ENCODE data around the gene IRF9.
"Not testable (repeated sequence)": the region's sequence is repeated elsewhere in the genome, so short reads cannot be mapped to it uniquely, and the experiment has no call there.

The IRF9 gene

DNA sequence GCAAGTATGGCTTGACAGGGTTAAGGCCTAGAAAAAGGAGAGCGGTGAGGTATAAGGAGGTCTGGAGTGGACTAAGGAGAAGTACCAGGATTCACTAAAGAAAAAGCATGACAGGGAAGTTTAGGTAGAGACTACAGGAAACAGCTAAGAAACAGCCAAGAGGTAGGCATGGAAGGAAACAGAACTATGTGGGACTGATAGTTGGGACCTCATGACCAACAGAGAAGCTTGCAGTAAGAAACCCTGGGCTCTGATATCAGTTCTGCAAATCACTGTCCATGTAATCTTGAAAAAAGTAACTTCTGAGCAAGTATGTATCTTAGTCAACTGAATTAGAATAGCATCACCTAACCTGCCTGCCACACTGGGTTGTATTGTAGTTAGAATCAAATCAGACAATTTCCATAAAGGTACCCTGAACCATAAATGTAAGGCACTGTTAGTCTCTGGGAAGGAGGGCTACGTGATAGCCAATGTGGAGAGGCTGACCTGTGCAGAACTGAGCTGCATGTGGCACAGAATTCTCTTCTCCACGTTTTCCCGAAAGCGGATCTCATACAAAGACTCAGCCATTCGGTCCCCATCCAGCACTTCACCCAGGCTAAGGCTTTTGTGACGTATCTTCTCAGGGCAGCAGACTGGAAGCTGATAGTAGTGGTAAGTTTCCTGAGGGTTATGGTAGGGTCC is 33.3 kb downstream of the IRF9 start:
- H3K9me3 Mint-ChIP-seq = no peaks in the 10 kb centered on the region
- peak overlapping the region; percentile 98 for H3K4me3 Mint-ChIP-seq
- peaks cover 50% of the 10 kb centered on the region for H3K4me1 Mint-ChIP-seq (ENCODE audit: low read depth)
- H3K27me3 Mint-ChIP-seq (ENCODE audit: low read depth) = no peaks in the 10 kb centered on the region
- peaks cover 49% of the 10 kb centered on the region for H3K36me3 Mint-ChIP-seq (ENCODE audit: low read depth)
- peak overlapping the region; percentile 98 for H3K27ac Mint-ChIP-seq
- no peak for DNase-seq (ENCODE audit: low spot score)

DNA sequence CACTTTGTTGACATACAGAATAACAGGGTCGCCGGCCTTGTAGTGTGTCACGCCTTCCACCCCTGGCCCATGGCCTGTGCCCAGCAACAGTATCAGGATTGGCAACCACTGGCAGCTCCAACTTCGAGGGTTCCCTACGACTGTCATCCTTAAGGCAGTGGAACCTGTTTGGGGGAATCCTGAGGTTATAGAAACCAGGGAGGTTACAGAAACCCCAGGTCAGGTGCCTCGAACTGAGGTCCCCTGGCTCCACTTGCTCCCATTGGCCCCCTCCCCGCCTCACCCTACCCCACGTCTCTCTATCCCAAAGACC is 33.8 kb downstream of the IRF9 start:
- Mint-ChIP-seq H3K27ac (peak overlapping the region; percentile 98), H3K36me3 (ENCODE audit: low read depth) (peaks cover 51% of the 10 kb centered on the region), H3K27me3 (ENCODE audit: low read depth) (no peaks in the 10 kb centered on the region), H3K9me3 (no peaks in the 10 kb centered on the region), H3K4me3 (peak overlapping the region; percentile 98), H3K4me1 (ENCODE audit: low read depth) (peaks cover 48% of the 10 kb centered on the region)
- DNase-seq (ENCODE audit: low spot score) = no peak

- H3K9me3 Mint-ChIP-seq = no peaks in the 10 kb centered on the region
- H3K36me3 Mint-ChIP-seq (ENCODE audit: low read depth) = peaks cover 49% of the 10 kb centered on the region
- peaks cover 45% of the 10 kb centered on the region for H3K4me1 Mint-ChIP-seq (ENCODE audit: low read depth)
- H3K27ac Mint-ChIP-seq = peak within 1 kb of the TSS; percentile 98
- peak within 1 kb of the TSS; percentile 98 for H3K4me3 Mint-ChIP-seq
- no peaks in the 10 kb centered on the region for H3K27me3 Mint-ChIP-seq (ENCODE audit: low read depth)
- DNase-seq (ENCODE audit: low spot score) = peak; percentile 84
Measured at GRCh38 chr14:24195186-24196070, 34.4 kb downstream of the IRF9 start, which contains the start of gene TM9SF1. Gene TM9SF1 (minus strand): TSS chr14:24195441. CDS start chr14:24195019, 422 bp downstream.

DNA sequence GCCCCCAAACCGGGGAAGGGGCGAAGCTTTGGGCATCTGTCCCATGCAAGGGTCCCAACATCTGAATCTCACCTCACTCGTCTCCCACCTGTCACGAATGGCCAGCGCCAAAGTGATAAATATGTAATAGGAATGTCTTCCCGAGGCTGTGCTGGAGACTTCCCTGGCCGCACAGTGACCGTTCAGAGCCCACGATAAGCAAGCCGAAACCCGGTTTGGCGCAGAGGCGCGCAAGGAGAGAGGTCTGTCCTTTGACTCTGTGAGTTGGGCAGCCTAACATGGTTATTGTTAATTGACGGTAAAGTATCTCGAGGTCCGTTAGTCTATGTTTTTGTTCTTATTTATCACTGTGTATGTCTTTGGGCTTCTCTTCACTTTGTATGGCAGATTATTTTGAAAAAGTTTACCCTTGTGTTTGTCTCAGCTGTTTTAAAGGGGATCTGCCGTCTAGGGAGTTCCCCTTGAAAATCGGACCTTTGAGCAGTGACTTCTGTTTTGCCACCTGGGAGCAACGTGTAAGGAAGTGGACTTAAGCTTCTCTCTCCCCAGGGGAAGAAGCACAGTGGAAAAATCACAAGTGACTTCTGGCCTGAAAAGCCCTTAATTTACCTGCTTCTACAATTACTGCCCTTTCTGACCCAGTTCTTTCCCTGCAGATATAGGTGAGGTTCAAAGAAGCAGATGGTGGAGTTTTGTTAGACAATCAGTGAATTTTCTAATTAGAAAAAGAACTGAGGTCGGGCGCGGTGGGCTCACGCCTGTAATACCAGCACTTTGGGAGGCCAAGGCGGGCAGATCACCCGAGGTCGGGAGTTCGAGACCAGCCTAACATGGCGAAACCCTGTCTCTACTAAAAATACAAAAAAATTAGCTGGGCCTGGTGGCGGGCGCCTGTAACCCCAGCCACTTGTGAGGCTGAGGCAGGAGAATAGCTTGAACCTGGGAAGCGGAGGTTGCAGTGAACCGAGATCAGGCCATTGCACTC is 35.3 kb downstream of the IRF9 start:
- peaks cover 2% of the 10 kb centered on the region for H3K9me3 Mint-ChIP-seq
- DNase-seq (ENCODE audit: low spot score) = no peak
- H3K27me3 Mint-ChIP-seq (ENCODE audit: low read depth) = no peaks in the 10 kb centered on the region
- H3K4me3 Mint-ChIP-seq = peak overlapping the region; percentile 98
- H3K4me1 Mint-ChIP-seq (ENCODE audit: low read depth) = peaks cover 42% of the 10 kb centered on the region
- peaks cover 50% of the 10 kb centered on the region for H3K36me3 Mint-ChIP-seq (ENCODE audit: low read depth)
- H3K27ac Mint-ChIP-seq = peak overlapping the region; percentile 98

- DNase-seq (ENCODE audit: low spot score) = no peak
- Mint-ChIP-seq H3K4me1 (ENCODE audit: low read depth) (peaks cover 41% of the 10 kb centered on the region), H3K27me3 (ENCODE audit: low read depth) (no peaks in the 10 kb centered on the region), H3K27ac (peak overlapping the region; percentile 62), H3K4me3 (peak overlapping the region; percentile 98), H3K36me3 (ENCODE audit: low read depth) (peaks cover 51% of the 10 kb centered on the region), H3K9me3 (peaks cover 6% of the 10 kb centered on the region)
Measured at GRCh38 chr14:24197056-24197450, 36.0 kb downstream of the IRF9 start.

GRCh38 chr14:24198814-24199524 is 37.9 kb downstream of the IRF9 start:
- Mint-ChIP-seq H3K27me3 (ENCODE audit: low read depth) (no peaks in the 10 kb centered on the region), H3K4me3 (peak overlapping the region; percentile 33), H3K4me1 (ENCODE audit: low read depth) (peaks cover 29% of the 10 kb centered on the region), H3K27ac (peak overlapping the region; percentile 68), H3K36me3 (ENCODE audit: low read depth) (peaks cover 51% of the 10 kb centered on the region), H3K9me3 (peaks cover 12% of the 10 kb centered on the region)
- no peak for DNase-seq (ENCODE audit: low spot score)

GRCh38 chr14:24202538-24202937 is 41.5 kb downstream of the IRF9 start:
- not testable (repeated sequence) for H3K4me3 Mint-ChIP-seq; H3K27ac Mint-ChIP-seq; H3K27me3 Mint-ChIP-seq (ENCODE audit: low read depth); H3K4me1 Mint-ChIP-seq (ENCODE audit: low read depth); DNase-seq (ENCODE audit: low spot score)
- Mint-ChIP-seq H3K36me3 (ENCODE audit: low read depth) (peaks cover 63% of the 10 kb centered on the region), H3K9me3 (peaks cover 12% of the 10 kb centered on the region)

GRCh38 chr14:24203249-24203886 is 42.3 kb downstream of the IRF9 start:
- peaks cover 71% of the 10 kb centered on the region for H3K36me3 Mint-ChIP-seq (ENCODE audit: low read depth)
- not testable (repeated sequence) for H3K27ac Mint-ChIP-seq; H3K4me3 Mint-ChIP-seq; H3K4me1 Mint-ChIP-seq (ENCODE audit: low read depth); H3K27me3 Mint-ChIP-seq (ENCODE audit: low read depth); DNase-seq (ENCODE audit: low spot score)
- H3K9me3 Mint-ChIP-seq = peaks cover 12% of the 10 kb centered on the region

GRCh38 chr14:24204163-24205146 is 43.4 kb downstream of the IRF9 start:
- no peaks in the 10 kb centered on the region for H3K27me3 Mint-ChIP-seq (ENCODE audit: low read depth)
- H3K4me1 Mint-ChIP-seq (ENCODE audit: low read depth) = no peaks in the 10 kb centered on the region
- H3K27ac Mint-ChIP-seq = peak overlapping the region; percentile 2

GRCh38 chr14:24206260-24207103 is 45.4 kb downstream of the IRF9 start:
- Mint-ChIP-seq H3K36me3 (ENCODE audit: low read depth) (peaks cover 69% of the 10 kb centered on the region), H3K9me3 (peaks cover 9% of the 10 kb centered on the region), H3K4me3 (no peak overlapping the region), H3K4me1 (ENCODE audit: low read depth) (peaks cover 6% of the 10 kb centered on the region), H3K27me3 (ENCODE audit: low read depth) (no peaks in the 10 kb centered on the region), H3K27ac (no peak overlapping the region)
- DNase-seq (ENCODE audit: low spot score) = no peak

More at GRCh38 chr14:24204163-24205146, 43.4 kb downstream of the IRF9 start:
- peaks cover 12% of the 10 kb centered on the region for H3K9me3 Mint-ChIP-seq
- peaks cover 67% of the 10 kb centered on the region for H3K36me3 Mint-ChIP-seq (ENCODE audit: low read depth)
- no peak overlapping the region for H3K4me3 Mint-ChIP-seq
- no peak for DNase-seq (ENCODE audit: low spot score)

- H3K27ac Mint-ChIP-seq = no peak overlapping the region
- peaks cover 10% of the 10 kb centered on the region for H3K4me1 Mint-ChIP-seq (ENCODE audit: low read depth)
- H3K27me3 Mint-ChIP-seq (ENCODE audit: low read depth) = no peaks in the 10 kb centered on the region
- no peak overlapping the region for H3K4me3 Mint-ChIP-seq
- no peak for DNase-seq (ENCODE audit: low spot score)
- H3K9me3 Mint-ChIP-seq = peaks cover 6% of the 10 kb centered on the region
- peaks cover 67% of the 10 kb centered on the region for H3K36me3 Mint-ChIP-seq (ENCODE audit: low read depth)
Measured at GRCh38 chr14:24207104-24207551, 46.1 kb downstream of the IRF9 start.

Data from T-helper 2 cell treated with Interferon-gamma antibody and Interleukin-4, amounts not matched to agents 5 μg/mL and 100 μg/mL, for 36 hours (primary cell).